MM.1S (cell line): ENCODE results near the gene EVA1C.
"Not testable (repeated sequence)": the region's sequence is repeated elsewhere in the genome, so short reads cannot be mapped to it uniquely, and the experiment has no call there.

ENCODE experiments used
- CTCF ChIP-seq: fragments of 300-600 bp; sonication (generic); IDR thresholded peaks from 2 replicates; pipeline ENCODE4 v1.5.1; 2016; ENCODE audit warnings: antibody characterized with exemption, low read length, mixed read lengths
- EZH2 ChIP-seq: fragments of 300-600 bp; sonication (generic); optimal IDR thresholded peaks from 2 replicates; pipeline ENCODE3; 2017; ENCODE audit warnings: low read depth, mild to moderate bottlenecking, antibody characterized with exemption, low read length, mixed read lengths
- EZH2phosphoT487 ChIP-seq: fragments of 300-600 bp; sonication (generic); IDR thresholded peaks from 2 replicates; pipeline ENCODE4 v1.6.1; 2018; ENCODE audit warnings: antibody characterized with exemption, low read length

- not testable (repeated sequence) for TF ChIP-seq CTCF, EZH2, EZH2phosphoT487
Observed at GRCh38 chr21:32506411-32506965, 94.0 kb downstream of the EVA1C start.
